Measurements from ENCODE around the gene ENPP7. TPM values are rescaled to one million over a fixed set of nuclear protein-coding genes. Genes with fewer than 3 reads are reported as not detected.

Gene ENPP7
- total RNA-seq, 2 experiments from 2014 or later, result not detected

- intact Hi-C loops (cut with micrococcal nuclease), result no loop called here
- no peaks in the 10 kb centered on the region for H3K9me3 Mint-ChIP-seq
- no peak overlapping the region for H3K4me3 Mint-ChIP-seq
- CTCF ChIA-PET, result interaction anchor here (1.3 to 1.9 kb wide), 2 partner anchors 13 to 108 kb away, joined by 3 to 10 read pairs; no protein-coding TSS in a partner anchor
- H3K27me3 Mint-ChIP-seq (ENCODE audit: low read depth), result peaks cover 24% of the 10 kb centered on the region
- no peak overlapping the region for H3K27ac Mint-ChIP-seq
- DNase-seq, result no peak
- H3K36me3 Mint-ChIP-seq (ENCODE audit: low read depth), result no peaks in the 10 kb centered on the region
- H3K4me1 Mint-ChIP-seq (ENCODE audit: low read depth), result peaks cover 3% of the 10 kb centered on the region
Measured at GRCh38 chr17:79740413-79740812, 9.7 kb downstream of the ENPP7 start.

GRCh38 chr17:79741401-79741750 is 10.6 kb downstream of the ENPP7 start:
- no peaks in the 10 kb centered on the region for H3K9me3 Mint-ChIP-seq
- CTCF ChIA-PET, result interaction anchor here (0.8 to 1.9 kb wide), 10 partner anchors 9 to 242 kb away, joined by 3 to 12 read pairs (median 4); no protein-coding TSS in a partner anchor
- intact Hi-C loops (cut with micrococcal nuclease), result no loop called here
- no peaks in the 10 kb centered on the region for H3K36me3 Mint-ChIP-seq (ENCODE audit: low read depth)
- no peak for DNase-seq
- H3K4me1 Mint-ChIP-seq (ENCODE audit: low read depth), result peaks cover 11% of the 10 kb centered on the region
- H3K4me3 Mint-ChIP-seq, result no peak overlapping the region
- H3K27me3 Mint-ChIP-seq (ENCODE audit: low read depth), result peaks cover 24% of the 10 kb centered on the region
- no peak overlapping the region for H3K27ac Mint-ChIP-seq

- Mint-ChIP-seq H3K4me3 (no peak overlapping the region), H3K27ac (no peak overlapping the region), H3K9me3 (no peaks in the 10 kb centered on the region), H3K27me3 (ENCODE audit: low read depth) (peaks cover 27% of the 10 kb centered on the region), H3K4me1 (ENCODE audit: low read depth) (peaks cover 12% of the 10 kb centered on the region), H3K36me3 (ENCODE audit: low read depth) (no peaks in the 10 kb centered on the region)
- intact Hi-C loops (cut with micrococcal nuclease), result no loop called here
- DNase-seq, result peak; percentile 78
- CTCF ChIA-PET, result interaction anchor here (0.6 to 1.9 kb wide), 10 partner anchors 9 to 242 kb away, joined by 3 to 12 read pairs (median 4); no protein-coding TSS in a partner anchor
Measured at GRCh38 chr17:79741751-79742588, 11.2 kb downstream of the ENPP7 start.

- H3K27me3 Mint-ChIP-seq (ENCODE audit: low read depth), result peaks cover 31% of the 10 kb centered on the region
Measured at GRCh38 chr17:79742589-79742918, 11.8 kb downstream of the ENPP7 start.

GRCh38 chr17:79742951-79743476 is 12.3 kb downstream of the ENPP7 start:
- no peak for DNase-seq
- no peaks in the 10 kb centered on the region for H3K9me3 Mint-ChIP-seq
- CTCF ChIA-PET, result interaction anchor here (1.1 to 1.4 kb wide), 2 partner anchors 14 to 108 kb away, joined by 3 to 4 read pairs; no protein-coding TSS in a partner anchor
- H3K27ac Mint-ChIP-seq, result no peak overlapping the region
- intact Hi-C loops (cut with micrococcal nuclease), result no loop called here
- H3K4me3 Mint-ChIP-seq, result no peak overlapping the region
- no peaks in the 10 kb centered on the region for H3K36me3 Mint-ChIP-seq (ENCODE audit: low read depth)
- peaks cover 35% of the 10 kb centered on the region for H3K27me3 Mint-ChIP-seq (ENCODE audit: low read depth)
- H3K4me1 Mint-ChIP-seq (ENCODE audit: low read depth), result peaks cover 18% of the 10 kb centered on the region

More at GRCh38 chr17:79742589-79742918, 11.8 kb downstream of the ENPP7 start:
- H3K9me3 Mint-ChIP-seq, result no peaks in the 10 kb centered on the region
- intact Hi-C loops (cut with micrococcal nuclease), result no loop called here
- no peak for DNase-seq
- no peaks in the 10 kb centered on the region for H3K36me3 Mint-ChIP-seq (ENCODE audit: low read depth)
- H3K4me3 Mint-ChIP-seq, result no peak overlapping the region
- H3K4me1 Mint-ChIP-seq (ENCODE audit: low read depth), result peaks cover 14% of the 10 kb centered on the region
- CTCF ChIA-PET, result interaction anchor here (0.6 to 1.9 kb wide), 7 partner anchors 9 to 241 kb away, joined by 3 to 12 read pairs (median 4); no protein-coding TSS in a partner anchor
- no peak overlapping the region for H3K27ac Mint-ChIP-seq

GRCh38 chr17:79743614-79744013 is 12.9 kb downstream of the ENPP7 start:
- Mint-ChIP-seq H3K36me3 (ENCODE audit: low read depth) (no peaks in the 10 kb centered on the region), H3K4me3 (no peak overlapping the region), H3K4me1 (ENCODE audit: low read depth) (peaks cover 18% of the 10 kb centered on the region), H3K27me3 (ENCODE audit: low read depth) (peaks cover 37% of the 10 kb centered on the region), H3K27ac (no peak overlapping the region), H3K9me3 (no peaks in the 10 kb centered on the region)
- DNase-seq, result no peak
- intact Hi-C loops (cut with micrococcal nuclease), result no loop called here
- CTCF ChIA-PET, result interaction anchor here (0.6 to 1.1 kb wide), 4 partner anchors 14 to 647 kb away, joined by 3 to 4 read pairs (median 3); no protein-coding TSS in a partner anchor

GRCh38 chr17:79745641-79746105 is 14.9 kb downstream of the ENPP7 start:
- H3K4me3 Mint-ChIP-seq, result peak overlapping the region; percentile 46
- H3K9me3 Mint-ChIP-seq, result no peaks in the 10 kb centered on the region
- H3K4me1 Mint-ChIP-seq (ENCODE audit: low read depth), result peaks cover 18% of the 10 kb centered on the region

GRCh38 chr17:79746889-79747507 is 16.3 kb downstream of the ENPP7 start:
- Mint-ChIP-seq H3K36me3 (ENCODE audit: low read depth) (no peaks in the 10 kb centered on the region), H3K27ac (no peak overlapping the region), H3K27me3 (ENCODE audit: low read depth) (peaks cover 34% of the 10 kb centered on the region), H3K4me1 (ENCODE audit: low read depth) (peaks cover 22% of the 10 kb centered on the region), H3K9me3 (no peaks in the 10 kb centered on the region), H3K4me3 (no peak overlapping the region)
- intact Hi-C loops (cut with micrococcal nuclease), result loop anchor here (1.0 to 5.0 kb wide), 7 partner anchors 31 to 246 kb away; partner anchors contain the start of gene CBX2
- DNase-seq, result no peak
- CTCF ChIA-PET, result interaction anchor here (1.2 to 1.4 kb wide), 4 partner anchors 12 to 243 kb away, joined by 3 to 4 read pairs (median 4); no protein-coding TSS in a partner anchor

More at GRCh38 chr17:79745641-79746105, 14.9 kb downstream of the ENPP7 start:
- H3K36me3 Mint-ChIP-seq (ENCODE audit: low read depth), result no peaks in the 10 kb centered on the region
- peak overlapping the region; percentile 50 for H3K27ac Mint-ChIP-seq
- intact Hi-C loops (cut with micrococcal nuclease), result loop anchor here (1.0 to 5.0 kb wide), 7 partner anchors 33 to 248 kb away; partner anchors contain the start of gene CBX2
- DNase-seq, result no peak
- peaks cover 22% of the 10 kb centered on the region for H3K27me3 Mint-ChIP-seq (ENCODE audit: low read depth)
- CTCF ChIA-PET, result interaction anchor here (0.6 to 2.1 kb wide), 16 partner anchors 13 to 250 kb away, joined by 3 to 12 read pairs (median 4); no protein-coding TSS in a partner anchor

GRCh38 chr17:79747508-79748294 is 17.0 kb downstream of the ENPP7 start:
- DNase-seq, result no peak

GRCh38 chr17:79748295-79749099 is 17.8 kb downstream of the ENPP7 start:
- CTCF ChIA-PET, result interaction anchor here (0.7 kb wide), 1 partner anchor 354 kb away, joined by 5 read pairs; no protein-coding TSS in a partner anchor
- intact Hi-C loops (cut with micrococcal nuclease), result loop anchor here (5.0 kb wide), 2 partner anchors 169 to 224 kb away; no protein-coding TSS in a partner anchor

More at GRCh38 chr17:79747508-79748294, 17.0 kb downstream of the ENPP7 start:
- CTCF ChIA-PET, result interaction anchor here (1.2 to 1.3 kb wide), 2 partner anchors 97 to 242 kb away, joined by 3 read pairs; no protein-coding TSS in a partner anchor
- intact Hi-C loops (cut with micrococcal nuclease), result loop anchor here (2.0 to 5.0 kb wide), 5 partner anchors 43 to 225 kb away; no protein-coding TSS in a partner anchor
- peaks cover 23% of the 10 kb centered on the region for H3K4me1 Mint-ChIP-seq (ENCODE audit: low read depth)
- H3K4me3 Mint-ChIP-seq, result peak overlapping the region; percentile 36
- no peak overlapping the region for H3K27ac Mint-ChIP-seq
- H3K36me3 Mint-ChIP-seq (ENCODE audit: low read depth), result no peaks in the 10 kb centered on the region
- no peaks in the 10 kb centered on the region for H3K9me3 Mint-ChIP-seq
- H3K27me3 Mint-ChIP-seq (ENCODE audit: low read depth), result peaks cover 34% of the 10 kb centered on the region

More at GRCh38 chr17:79748295-79749099, 17.8 kb downstream of the ENPP7 start:
- H3K4me3 Mint-ChIP-seq, result no peak overlapping the region
- H3K4me1 Mint-ChIP-seq (ENCODE audit: low read depth), result peaks cover 23% of the 10 kb centered on the region
- H3K36me3 Mint-ChIP-seq (ENCODE audit: low read depth), result no peaks in the 10 kb centered on the region
- DNase-seq, result no peak
- H3K27ac Mint-ChIP-seq, result no peak overlapping the region
- no peaks in the 10 kb centered on the region for H3K9me3 Mint-ChIP-seq
- H3K27me3 Mint-ChIP-seq (ENCODE audit: low read depth), result peaks cover 34% of the 10 kb centered on the region
